Measurements from ENCODE around the gene EPB41L4B.
"Not testable (repeated sequence)": the region's sequence is repeated elsewhere in the genome, so short reads cannot be mapped to it uniquely, and the experiment has no call there.

The EPB41L4B gene

DNA sequence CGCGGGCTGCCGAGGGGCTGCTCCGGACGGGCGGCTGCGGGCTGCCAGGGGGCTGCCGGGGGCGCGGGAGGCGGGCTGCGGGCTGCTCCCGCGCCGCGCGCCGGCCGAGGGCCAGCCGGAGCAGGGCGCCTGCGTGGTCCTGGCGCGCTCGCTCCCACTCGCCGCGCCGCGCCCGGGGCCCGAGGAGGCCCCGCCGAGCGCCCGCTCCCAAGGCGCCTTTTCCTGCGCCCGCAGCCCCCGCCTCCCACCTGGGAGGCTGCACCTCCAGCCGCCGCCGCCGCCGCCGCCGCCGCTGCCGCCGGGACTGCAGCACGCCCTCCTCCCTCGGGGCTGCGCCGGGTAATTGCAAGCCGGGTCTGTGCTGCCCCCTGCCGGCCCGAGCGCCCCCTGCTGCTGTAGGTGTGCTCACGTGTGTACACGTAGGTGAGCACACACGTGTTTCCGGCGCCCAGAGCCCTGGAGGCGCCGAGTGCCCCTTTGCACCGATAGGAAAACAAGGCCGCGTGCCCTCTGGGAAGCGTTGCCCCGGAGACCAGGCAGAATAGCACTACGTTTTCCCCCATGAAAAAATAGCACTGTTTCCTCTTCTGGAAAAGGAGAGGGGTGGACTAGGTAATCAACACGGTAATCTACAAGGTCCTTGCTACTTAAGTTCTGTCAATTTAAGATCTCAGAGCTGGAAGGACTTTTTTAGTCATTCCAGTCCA, at the start of gene EPB41L4B:
Gene EPB41L4B, minus strand, starts transcription at position 318 of the 707 bp plus-strand sequence. CDS start 613 bp downstream, outside the sequence.
- TF ChIP-seq, protein P1, sequence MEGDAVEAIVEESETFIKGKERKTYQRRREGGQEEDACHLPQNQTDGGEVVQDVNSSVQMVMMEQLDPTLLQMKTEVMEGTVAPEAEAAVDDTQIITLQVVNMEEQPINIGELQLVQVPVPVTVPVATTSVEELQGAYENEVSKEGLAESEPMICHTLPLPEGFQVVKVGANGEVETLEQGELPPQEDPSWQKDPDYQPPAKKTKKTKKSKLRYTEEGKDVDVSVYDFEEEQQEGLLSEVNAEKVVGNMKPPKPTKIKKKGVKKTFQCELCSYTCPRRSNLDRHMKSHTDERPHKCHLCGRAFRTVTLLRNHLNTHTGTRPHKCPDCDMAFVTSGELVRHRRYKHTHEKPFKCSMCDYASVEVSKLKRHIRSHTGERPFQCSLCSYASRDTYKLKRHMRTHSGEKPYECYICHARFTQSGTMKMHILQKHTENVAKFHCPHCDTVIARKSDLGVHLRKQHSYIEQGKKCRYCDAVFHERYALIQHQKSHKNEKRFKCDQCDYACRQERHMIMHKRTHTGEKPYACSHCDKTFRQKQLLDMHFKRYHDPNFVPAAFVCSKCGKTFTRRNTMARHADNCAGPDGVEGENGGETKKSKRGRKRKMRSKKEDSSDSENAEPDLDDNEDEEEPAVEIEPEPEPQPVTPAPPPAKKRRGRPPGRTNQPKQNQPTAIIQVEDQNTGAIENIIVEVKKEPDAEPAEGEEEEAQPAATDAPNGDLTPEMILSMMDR (conservative IDR thresholded peaks at IDR 0.05; ENCODE audit: low read depth) = peak; percentile 100
- peak within 1 kb of the TSS; percentile 84 for H3K27ac ChIP-seq
- ChIA-PET POLR2A (ENCODE audit: low non-redundant PET) (no interaction called here), CTCF (interaction anchor here (0.6 to 2.0 kb wide), 5 partner anchors 47 to 399 kb away, joined by 3 to 6 read pairs (median 3); no protein-coding TSS in a partner anchor)
- peak; percentile 91 for DNase-seq (ENCODE audit: low spot score)

DNA sequence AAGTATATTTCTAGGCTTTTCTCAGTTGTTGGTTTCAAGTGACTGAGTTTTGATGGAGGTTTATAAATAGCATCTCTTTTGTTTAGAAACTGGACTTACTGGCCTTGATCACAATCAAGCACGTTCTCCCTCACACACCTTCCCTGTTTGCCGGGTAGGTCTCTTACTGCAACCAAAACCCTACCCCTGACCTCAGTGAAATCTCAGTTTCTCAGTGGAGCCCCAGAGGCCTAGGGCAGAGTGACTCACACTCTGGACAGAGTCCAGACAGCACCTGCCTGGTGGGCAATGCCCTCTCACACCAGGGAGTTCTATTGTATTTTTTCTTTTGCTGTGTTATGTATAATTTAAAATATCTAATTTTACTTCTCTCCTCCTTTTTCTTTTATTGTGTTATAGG, 48.4 kb upstream of the EPB41L4B start:
- H3K27ac ChIP-seq = no peak overlapping the region
- ChIA-PET POLR2A (ENCODE audit: low non-redundant PET) (no interaction called here), CTCF (interaction anchor here (0.7 to 0.9 kb wide), 3 partner anchors 51 to 526 kb away, joined by 3 to 5 read pairs (median 4); no protein-coding TSS in a partner anchor)
- DNase-seq (ENCODE audit: low spot score) = peak; percentile 43
- TF ChIP-seq, protein P1 (conservative IDR thresholded peaks at IDR 0.05; ENCODE audit: low read depth) = no peak

DNA sequence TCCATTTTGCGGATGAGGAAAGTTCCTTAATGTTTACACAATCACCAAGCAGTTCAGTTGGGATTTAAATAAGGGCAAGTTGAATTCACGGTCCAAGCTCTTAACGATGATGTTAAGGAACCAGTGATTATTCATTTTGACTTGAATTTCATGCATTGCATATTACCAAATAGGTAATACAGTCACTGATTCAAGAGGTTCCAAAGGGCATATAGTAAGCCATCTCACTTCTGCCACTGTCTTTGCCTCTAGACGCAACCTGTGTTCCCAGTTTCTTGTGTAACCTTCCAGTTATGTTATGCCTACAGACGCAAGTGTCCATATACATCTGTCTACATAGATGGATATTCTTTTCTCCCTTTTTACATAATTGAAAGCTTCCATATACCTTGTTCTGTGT, 39.9 kb upstream of the EPB41L4B start:
- no peak for DNase-seq (ENCODE audit: low spot score)
- CTCF ChIA-PET = no interaction called here

DNA sequence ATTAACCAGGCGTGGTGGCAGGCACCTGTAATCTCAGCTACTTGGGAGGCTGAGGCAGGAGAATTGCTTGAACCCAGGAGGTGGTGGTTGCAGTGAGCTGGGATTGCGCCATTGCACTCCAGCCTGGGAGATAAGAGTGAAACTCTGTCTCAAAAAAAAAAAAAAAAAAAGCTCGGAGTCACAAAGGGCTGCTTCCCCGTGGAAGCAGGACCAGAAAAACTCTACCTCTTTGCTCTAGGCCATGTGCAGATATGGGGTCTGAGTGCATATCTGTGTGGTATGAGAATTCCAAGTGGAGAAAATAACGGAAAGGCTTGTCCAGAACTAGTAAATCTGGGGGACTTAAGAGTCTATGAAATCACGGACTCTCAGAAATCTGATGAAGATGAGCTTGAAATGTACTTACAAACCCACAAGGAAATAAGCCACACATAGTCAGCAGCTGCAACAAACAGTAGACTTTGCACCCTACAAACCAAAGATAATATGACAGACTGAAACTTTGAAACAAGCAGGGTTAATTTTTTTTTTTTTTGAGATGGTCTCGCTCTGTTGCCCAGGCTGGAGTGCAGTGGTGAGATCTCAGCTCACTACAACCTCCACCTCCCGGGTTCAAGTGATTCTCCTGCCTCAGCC, 38.2 kb upstream of the EPB41L4B start:
- DNase-seq (ENCODE audit: low spot score); H3K27ac ChIP-seq; POLR2A ChIA-PET (ENCODE audit: low non-redundant PET): not testable (repeated sequence)
- CTCF ChIA-PET = interaction anchor here (0.9 kb wide), 1 partner anchor 13 kb away, joined by 4 read pairs; no protein-coding TSS in a partner anchor

More for the DNA sequence above, 39.9 kb upstream of the EPB41L4B start:
- POLR2A ChIA-PET (ENCODE audit: low non-redundant PET) = no interaction called here
- H3K27ac ChIP-seq = no peak overlapping the region
- TF ChIP-seq, protein P1 (conservative IDR thresholded peaks at IDR 0.05; ENCODE audit: low read depth) = no peak

DNA sequence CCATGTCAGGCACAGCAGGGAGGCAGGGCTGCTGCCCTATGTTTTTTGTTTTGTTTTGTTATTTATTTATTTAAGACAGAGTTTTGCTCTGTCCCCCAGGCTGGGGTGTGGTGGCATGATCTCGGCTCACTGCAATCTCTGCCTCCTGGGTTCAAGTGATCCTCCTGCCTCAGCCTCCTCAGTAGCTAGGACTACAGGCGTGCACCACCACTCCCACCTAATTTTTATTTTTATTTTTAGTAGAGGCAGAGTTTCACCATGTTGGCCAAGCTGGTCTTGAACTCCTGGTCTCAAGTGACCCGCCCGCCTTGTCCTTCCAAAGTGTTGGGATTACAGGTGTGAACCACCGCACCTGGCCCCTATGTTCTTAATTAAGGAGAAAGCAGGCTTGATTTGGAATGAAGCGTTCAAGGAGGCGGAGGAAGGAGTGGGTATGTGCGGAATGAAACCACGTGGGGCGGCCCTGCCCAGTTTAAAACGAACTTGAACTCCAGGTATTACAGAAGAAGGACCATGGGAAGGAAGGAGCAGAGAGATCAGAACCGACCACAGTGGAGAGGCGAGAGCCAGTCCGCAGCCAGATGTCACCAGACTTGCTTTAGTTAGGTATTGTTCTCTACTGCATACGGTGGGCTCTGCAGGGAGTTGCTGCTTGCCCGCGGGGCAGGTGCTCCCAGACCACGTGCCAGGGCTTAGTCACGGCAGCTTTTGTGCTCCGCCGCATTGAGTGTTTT, 34.9 kb upstream of the EPB41L4B start:
- DNase-seq (ENCODE audit: low spot score) = no peak
- POLR2A ChIA-PET (ENCODE audit: low non-redundant PET) = no interaction called here
- CTCF ChIA-PET = no interaction called here
- no peak overlapping the region for H3K27ac ChIP-seq
- TF ChIP-seq, protein P1 (conservative IDR thresholded peaks at IDR 0.05; ENCODE audit: low read depth) = no peak

DNA sequence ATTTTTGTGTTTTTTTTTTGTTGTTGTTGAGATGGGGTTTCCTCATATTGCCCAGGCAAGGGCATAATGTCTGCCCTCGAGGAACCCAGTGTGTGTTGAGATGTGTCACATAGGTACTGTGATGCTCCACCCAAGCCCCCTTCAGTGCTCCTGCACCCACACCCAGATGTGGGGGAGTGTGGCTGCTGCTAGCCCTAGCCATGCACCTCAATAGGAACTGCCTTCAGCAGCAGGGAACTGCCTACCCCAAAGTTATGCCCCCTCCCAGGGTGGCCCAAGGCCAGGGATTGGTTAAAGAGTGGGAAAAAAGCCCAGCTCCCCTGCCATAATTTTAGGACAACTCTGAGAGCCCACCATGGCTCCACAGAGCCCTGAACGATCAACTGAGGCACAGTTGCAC, 33.3 kb upstream of the EPB41L4B start:
- H3K27ac ChIP-seq = no peak overlapping the region
- POLR2A ChIA-PET (ENCODE audit: low non-redundant PET) = no interaction called here
- DNase-seq (ENCODE audit: low spot score) = no peak
- CTCF ChIA-PET = interaction anchor here (0.9 kb wide), 1 partner anchor 9 kb away, joined by 4 read pairs; no protein-coding TSS in a partner anchor
- TF ChIP-seq, protein P1 (conservative IDR thresholded peaks at IDR 0.05; ENCODE audit: low read depth) = no peak
